Activated CD4-positive, alpha-beta T cell treated with anti-CD3 and anti-CD28 coated beads, Interleukin-2, amount 50 U/mL, for 24 hours (primary cell): ENCODE data around the gene MTCL1.

Experiments used
- DNase-seq, 2 donors: peaks; one replicate each; pipeline ENCODE4 v3.0.0-alpha.2; 2020; ENCODE audit warnings: low read depth in 1 of 2, low spot score in 1 of 2

MTCL1 gene

GRCh38 chr18:8686611-8687010 lies 18.7 kb upstream of the MTCL1 start:
- no peak for DNase-seq

GRCh38 chr18:8688216-8688800 lies 17.0 kb upstream of the MTCL1 start:
- no peak for DNase-seq

GRCh38 chr18:8688816-8689215 lies 16.5 kb upstream of the MTCL1 start:
- no peak for DNase-seq

- DNase-seq, result no peak
Observed at GRCh38 chr18:8689517-8689916, 15.8 kb upstream of the MTCL1 start.

- no peak for DNase-seq
Observed at GRCh38 chr18:8694891-8695290, 10.5 kb upstream of the MTCL1 start.

GRCh38 chr18:8695932-8696517 lies 9.3 kb upstream of the MTCL1 start:
- no peak for DNase-seq

GRCh38 chr18:8696749-8697211 lies 8.6 kb upstream of the MTCL1 start:
- DNase-seq, result peak; percentile 57 to 64

- DNase-seq, result no peak
Observed at GRCh38 chr18:8699126-8699525, 6.2 kb upstream of the MTCL1 start.

GRCh38 chr18:8699948-8700347 lies 5.4 kb upstream of the MTCL1 start:
- DNase-seq, result no peak

GRCh38 chr18:8701546-8702118 lies 3.7 kb upstream of the MTCL1 start:
- no peak for DNase-seq

- no peak for DNase-seq
Observed at GRCh38 chr18:8702668-8703067, 2.7 kb upstream of the MTCL1 start.

GRCh38 chr18:8703092-8703709 lies 2.2 kb upstream of the MTCL1 start:
- no peak for DNase-seq

GRCh38 chr18:8703781-8704301 lies 1.5 kb upstream of the MTCL1 start:
- no peak for DNase-seq

- peak; percentile 72 to 73 for DNase-seq
Observed at GRCh38 chr18:8704361-8705237, 757 bp upstream of the MTCL1 start.

GRCh38 chr18:8705961-8706790 lies 820 bp downstream of the MTCL1 start:
- peak in 1 of 2 donors; percentile 6 for DNase-seq

GRCh38 chr18:8706791-8707555 lies 1.6 kb downstream of the MTCL1 start:
- DNase-seq, result no peak

GRCh38 chr18:8707556-8708300 lies 2.4 kb downstream of the MTCL1 start:
- DNase-seq, result no peak

GRCh38 chr18:8708670-8709069 lies 3.3 kb downstream of the MTCL1 start:
- DNase-seq, result no peak
